PC-9 (cell line): ENCODE data around the gene OR56A3. TPM values are rescaled to one million over a fixed set of nuclear protein-coding genes. Genes with fewer than 3 reads are reported as not detected.

ENCODE experiments used
- BruUV-seq: library from RNA; stranded (reverse); fragments of 400-500 nt; replicated peaks from 2 replicates; lab custom pipeline; 2021; lab: Mats Ljungman, UMichigan
- CTCF ChIA-PET: fragments of 300-600 bp; sonication (Branson Sonifier 250); formaldehyde crosslinking; loops from one replicate; lab custom pipeline; 2022; ENCODE audit warnings: antibody characterized with exemption; lab: Charles Lee
- POLR2A ChIA-PET: fragments of 300-600 bp; sonication (Branson Sonifier 250); formaldehyde crosslinking; loops from one replicate; lab custom pipeline; 2022; ENCODE audit warnings: antibody characterized with exemption; ENCODE audit not compliant: unreplicated experiment; lab: Charles Lee
- DNase-seq, 2 experiments: peaks; one replicate each; pipeline versions ENCODE4 v3.0.0 to v3.0.0-alpha.2; 2015 to 2022; ENCODE audit warnings: mixed read lengths in 1 of 2
- H2AFZ ChIP-seq: fragments of 200-600 bp; sonication (generic); 2 replicates; pipeline ENCODE4 v1.8.1; 2017; ENCODE audit warnings: antibody characterized with exemption
- H3F3A ChIP-seq: fragments of 200-600 bp; sonication (generic); 2 replicates; pipeline ENCODE4 v1.8.1; 2017; ENCODE audit warnings: antibody characterized with exemption, mild to moderate bottlenecking, low read depth; ENCODE audit not compliant: insufficient read depth
- H3K27ac ChIP-seq: fragments of 200-600 bp; sonication (generic); 2 replicates; pipeline ENCODE4 v1.6.1; 2016; ENCODE audit warnings: mixed run types
- H3K27me3 ChIP-seq: fragments of 200-600 bp; sonication (generic); 2 replicates; pipeline ENCODE4 v1.6.1; 2016; ENCODE audit warnings: low read depth, mixed run types; ENCODE audit not compliant: insufficient read depth
- H3K36me3 ChIP-seq: fragments of 200-600 bp; sonication (generic); 2 replicates; pipeline ENCODE4 v1.6.1; 2016; ENCODE audit warnings: low read depth, mixed run types
- H3K4me1 ChIP-seq: fragments of 200-600 bp; sonication (generic); replicated peaks from 2 replicates; pipeline ENCODE4 v1.6.1; 2016; ENCODE audit warnings: mixed run types; ENCODE audit not compliant: insufficient read depth
- H3K4me2 ChIP-seq: fragments of 200-600 bp; sonication (generic); 2 replicates; pipeline ENCODE4 v1.6.1; 2017; ENCODE audit warnings: mixed run types
- H3K4me3 ChIP-seq: fragments of 200-600 bp; sonication (generic); 2 replicates; pipeline ENCODE4 v1.6.1; 2016; ENCODE audit warnings: mixed run types
- H3K79me2 ChIP-seq: fragments of 200-600 bp; sonication (generic); 2 replicates; pipeline ENCODE4 v1.6.1; 2017; ENCODE audit warnings: low read depth, mixed run types
- H3K9me2 ChIP-seq: fragments of 200-600 bp; sonication (generic); 2 replicates; pipeline ENCODE4 v1.8.1; 2017; ENCODE audit warnings: mild to moderate bottlenecking; ENCODE audit not compliant: insufficient read depth
- H3K9me3 ChIP-seq: fragments of 200-600 bp; sonication (generic); 2 replicates; pipeline ENCODE4 v1.8.1; 2016; ENCODE audit warnings: low read depth; ENCODE audit not compliant: insufficient read depth
- H4K20me1 ChIP-seq: fragments of 200-600 bp; sonication (generic); 2 replicates; pipeline ENCODE4 v1.8.1; 2017; ENCODE audit not compliant: insufficient read depth
- EZH2 ChIP-seq: fragments of 200-600 bp; sonication (generic); IDR thresholded peaks from 2 replicates; pipeline ENCODE4 v1.8.0; 2017; ENCODE audit warnings: antibody characterized with exemption, low read depth
- intact Hi-C: fragments of 100-400 bp; cut with micrococcal nuclease; formaldehyde crosslinking; loops from one replicate; pipeline ENCODE4 v1.10.0; 2022; ENCODE audit not compliant: unreplicated experiment
- total RNA-seq: library from RNA; stranded (reverse); gene quantifications from 2 replicates; pipeline ENCODE4 v1.2.3, GENCODE V29; 2021
- TF ChIP-seq, protein P1 (sequence below): fragments of 200-600 bp; sonication (generic); conservative IDR thresholded peaks from 2 replicates; pipeline ENCODE4 v1.6.1; 2017; ENCODE audit warnings: mixed run types, antibody characterized with exemption, mild to moderate bottlenecking, moderate library complexity

Gene OR56A3
- total RNA-seq, 1 experiment from 2014 or later = not detected

- ChIA-PET CTCF (no interaction called here), POLR2A (no interaction called here)
- Histone ChIP-seq H3K4me1 (no peaks in the 10 kb centered on the region), H3K36me3 (no peaks in the 10 kb centered on the region), H3K27ac (no peak overlapping the region), H3F3A (no peaks in the 10 kb centered on the region), H3K4me3 (no peak overlapping the region), H3K9me3 (no peaks in the 10 kb centered on the region), H3K79me2 (no peaks in the 10 kb centered on the region), H3K9me2 (no peaks in the 10 kb centered on the region), H3K4me2 (no peak overlapping the region), H4K20me1 (no peaks in the 10 kb centered on the region), H2AFZ (no peak overlapping the region), H3K27me3 (no peaks in the 10 kb centered on the region)
- no TSS peak for BruUV-seq
- intact Hi-C loops = no loop called here
- no peak for DNase-seq
- TF ChIP-seq, protein P1, sequence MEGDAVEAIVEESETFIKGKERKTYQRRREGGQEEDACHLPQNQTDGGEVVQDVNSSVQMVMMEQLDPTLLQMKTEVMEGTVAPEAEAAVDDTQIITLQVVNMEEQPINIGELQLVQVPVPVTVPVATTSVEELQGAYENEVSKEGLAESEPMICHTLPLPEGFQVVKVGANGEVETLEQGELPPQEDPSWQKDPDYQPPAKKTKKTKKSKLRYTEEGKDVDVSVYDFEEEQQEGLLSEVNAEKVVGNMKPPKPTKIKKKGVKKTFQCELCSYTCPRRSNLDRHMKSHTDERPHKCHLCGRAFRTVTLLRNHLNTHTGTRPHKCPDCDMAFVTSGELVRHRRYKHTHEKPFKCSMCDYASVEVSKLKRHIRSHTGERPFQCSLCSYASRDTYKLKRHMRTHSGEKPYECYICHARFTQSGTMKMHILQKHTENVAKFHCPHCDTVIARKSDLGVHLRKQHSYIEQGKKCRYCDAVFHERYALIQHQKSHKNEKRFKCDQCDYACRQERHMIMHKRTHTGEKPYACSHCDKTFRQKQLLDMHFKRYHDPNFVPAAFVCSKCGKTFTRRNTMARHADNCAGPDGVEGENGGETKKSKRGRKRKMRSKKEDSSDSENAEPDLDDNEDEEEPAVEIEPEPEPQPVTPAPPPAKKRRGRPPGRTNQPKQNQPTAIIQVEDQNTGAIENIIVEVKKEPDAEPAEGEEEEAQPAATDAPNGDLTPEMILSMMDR = no peak
- no peak for TF ChIP-seq EZH2
Measured at GRCh38 chr11:5983443-5983842, 41.4 kb downstream of the OR56A3 start.

GRCh38 chr11:5986885-5987284, 44.8 kb downstream of the OR56A3 start, which contains the start of gene OR52L1:
OR52L1 (minus strand) TSS chr11:5986985; CDS start chr11:5986930, 55 bp downstream.
- intact Hi-C loops = no loop called here
- Histone ChIP-seq H3K4me3 (no peak within 1 kb of the TSS), H3K4me1 (no peaks in the 10 kb centered on the region), H3K9me2 (no peaks in the 10 kb centered on the region), H3K36me3 (no peaks in the 10 kb centered on the region), H3K79me2 (no peaks in the 10 kb centered on the region), H2AFZ (no peak within 1 kb of the TSS), H3K27me3 (no peaks in the 10 kb centered on the region), H3K27ac (no peak within 1 kb of the TSS), H4K20me1 (no peaks in the 10 kb centered on the region), H3K9me3 (no peaks in the 10 kb centered on the region), H3K4me2 (no peak within 1 kb of the TSS), H3F3A (no peaks in the 10 kb centered on the region)
- no peak for DNase-seq
- no peak for TF ChIP-seq EZH2
- TF ChIP-seq, protein P1 = no peak
- no TSS peak for BruUV-seq
- CTCF ChIA-PET = no interaction called here
- POLR2A ChIA-PET = no interaction called here

GRCh38 chr11:5989203-5989602, 47.2 kb downstream of the OR56A3 start:
- Histone ChIP-seq H3K9me3 (no peaks in the 10 kb centered on the region), H3K4me1 (no peaks in the 10 kb centered on the region), H3K4me3 (no peak overlapping the region), H3F3A (no peaks in the 10 kb centered on the region), H3K27ac (no peak overlapping the region), H3K4me2 (no peak overlapping the region), H2AFZ (no peak overlapping the region), H3K27me3 (no peaks in the 10 kb centered on the region), H3K9me2 (no peaks in the 10 kb centered on the region), H4K20me1 (no peaks in the 10 kb centered on the region), H3K36me3 (no peaks in the 10 kb centered on the region), H3K79me2 (no peaks in the 10 kb centered on the region)
- CTCF ChIA-PET = no interaction called here
- intact Hi-C loops = no loop called here
- TF ChIP-seq EZH2 = no peak
- TF ChIP-seq, protein P1 = no peak
- no peak for DNase-seq
- POLR2A ChIA-PET = no interaction called here
- no TSS peak for BruUV-seq
